ENCODE measurements around the gene OR10K1.
"Not testable (repeated sequence)": the region's sequence is repeated elsewhere in the genome, so short reads cannot be mapped to it uniquely, and the experiment has no call there.

OR10K1 gene

GRCh38 chr1:158461534-158461933 lies at the start of gene OR10K1:
Gene OR10K1 (plus strand): TSS chr1:158461834. CDS start chr1:158465562, 3,728 bp downstream.
- DNase-seq = no peak

GRCh38 chr1:158414651-158415345 lies 46.8 kb upstream of the OR10K1 start:
- DNase-seq = no peak

- DNase-seq = no peak
Observed at GRCh38 chr1:158417586-158417985, 44.0 kb upstream of the OR10K1 start.

- DNase-seq = no peak
Observed at GRCh38 chr1:158422212-158422611, 39.4 kb upstream of the OR10K1 start.

GRCh38 chr1:158425027-158425426 lies 36.6 kb upstream of the OR10K1 start:
- no peak for DNase-seq

GRCh38 chr1:158426137-158426536 lies 35.5 kb upstream of the OR10K1 start, which contains the start of gene OR10K2:
Gene OR10K2 (minus strand): TSS chr1:158426237. CDS start chr1:158420866, 5,371 bp downstream.
- DNase-seq = no peak

GRCh38 chr1:158430163-158430562 lies 31.5 kb upstream of the OR10K1 start:
- not testable (repeated sequence) for DNase-seq

- no peak for DNase-seq
Observed at GRCh38 chr1:158434741-158435140, 26.9 kb upstream of the OR10K1 start.

GRCh38 chr1:158445376-158445775 lies 16.3 kb upstream of the OR10K1 start:
- no peak for DNase-seq

- DNase-seq = no peak
Observed at GRCh38 chr1:158454537-158454936, 7.1 kb upstream of the OR10K1 start.

GRCh38 chr1:158457246-158457645 lies 4.4 kb upstream of the OR10K1 start:
- no peak for DNase-seq

- no peak for DNase-seq
Observed at GRCh38 chr1:158458263-158458662, 3.4 kb upstream of the OR10K1 start.

GRCh38 chr1:158471920-158472319 lies 10.3 kb downstream of the OR10K1 start, which contains the start of gene OR10R2:
Gene OR10R2 (plus strand): TSS chr1:158472220. CDS start chr1:158472326, 106 bp downstream.
- DNase-seq = no peak

- DNase-seq = no peak
Observed at GRCh38 chr1:158485455-158485854, 23.8 kb downstream of the OR10K1 start.

GRCh38 chr1:158491316-158491715 lies 29.7 kb downstream of the OR10K1 start:
- no peak for DNase-seq

GRCh38 chr1:158493054-158493453 lies 31.4 kb downstream of the OR10K1 start:
- DNase-seq = no peak

GRCh38 chr1:158494796-158495195 lies 33.2 kb downstream of the OR10K1 start:
- no peak for DNase-seq

GRCh38 chr1:158496374-158496773 lies 34.7 kb downstream of the OR10K1 start:
- DNase-seq = peak; percentile 47

GRCh38 chr1:158506369-158506987 lies 44.8 kb downstream of the OR10K1 start:
- peak; percentile 36 for DNase-seq

GRCh38 chr1:158507511-158507910 lies 45.9 kb downstream of the OR10K1 start:
- DNase-seq = no peak

- DNase-seq = no peak
Observed at GRCh38 chr1:158509471-158510156, 48.0 kb downstream of the OR10K1 start.

GRCh38 chr1:158516966-158517365 lies 55.3 kb downstream of the OR10K1 start:
- DNase-seq = no peak

Data from kidney glomerular epithelial cell (primary cell).